HepG2 (cell line): ENCODE data around the gene TBC1D22A. TPM values are rescaled to one million over a fixed set of nuclear protein-coding genes. Genes with fewer than 3 reads are reported as not detected.

Source experiments
- ATAC-seq: fragments of 200-7000 bp; cut with Tn5 transposase; 3 replicates; pipeline ENCODE4 v1.9.1; 2020; ENCODE audit warnings: mild to moderate bottlenecking, moderate library complexity
- BruUV-seq: library from RNA; stranded (reverse); fragments of 400-500 nt; replicated peaks from 2 replicates; lab custom pipeline; 2021; lab: Mats Ljungman, UMichigan
- CTCF ChIA-PET: fragments of 300-600 bp; formaldehyde crosslinking; extraction: SDS; loops from one replicate; lab custom pipeline; 2021; ENCODE audit warnings: low total read pairs, inconsistent platforms, low intra/inter-chr PET ratio; lab: Yijun Ruan, JAX
- POLR2A ChIA-PET: fragments of 350-600 bp; sonication (Branson Sonifier 250); formaldehyde crosslinking; loops from one replicate; lab custom pipeline; 2020; ENCODE audit warnings: antibody characterized with exemption, inconsistent platforms; lab: Yijun Ruan, JAX
- DNase-seq: peaks from one replicate; pipeline ENCODE4 v3.0.0-alpha.2; 2015; ENCODE audit warnings: low spot score
- FAIRE-seq: peaks from 3 replicates; lab custom pipeline; 2011; peaks lifted over from hg19 to GRCh38; lab: Jason Lieb, UNC
- H2AFZ ChIP-seq: one replicate; pipeline ENCODE4 v1.6.1; 2011; ENCODE audit warnings: low read length, inconsistent platforms
- H3K27ac ChIP-seq: fragments of 300-600 bp; 3 replicates; pipeline ENCODE4 v1.8.0; 2011; ENCODE audit warnings: mixed run types, mild to moderate bottlenecking, mixed read lengths, low read length, inconsistent platforms; ENCODE audit not compliant: insufficient read depth; ENCODE audit errors: extremely low read length
- H3K27me3 ChIP-seq, 2 experiments: fragments of 200-600 bp in 1 of 2; 2 replicates in 1 of 2; 3 replicates in 1 of 2; pipeline versions ENCODE4 v1.6.0 to v1.8.0; 2011; ENCODE audit warnings: low read length in 2 of 2, mild to moderate bottlenecking in 2 of 2, moderate library complexity in 2 of 2, inconsistent platforms in 1 of 2; ENCODE audit not compliant: insufficient read depth in 2 of 2, control insufficient read depth in 1 of 2
- H3K36me3 ChIP-seq, 2 experiments: fragments of 200-600 bp in 1 of 2; replicated peaks in 1 of 2; 2 replicates in 1 of 2; 3 replicates in 1 of 2; pipeline versions ENCODE4 v1.5.1 to v1.8.0; 2011; ENCODE audit warnings: low read length in 2 of 2, inconsistent platforms in 1 of 2; ENCODE audit not compliant: insufficient read depth in 2 of 2, control insufficient read depth in 1 of 2
- H3K4me1 ChIP-seq: 2 replicates; pipeline ENCODE4 v1.5.1; 2012; ENCODE audit warnings: low read length, inconsistent platforms; ENCODE audit not compliant: insufficient read depth
- H3K4me2 ChIP-seq: 2 replicates; pipeline ENCODE4 v1.6.0; 2011; ENCODE audit warnings: low read depth, low read length, inconsistent platforms
- H3K4me3 ChIP-seq, 3 experiments: fragments of 200-600 bp in 1 of 3; sonication (generic), shearing (Covaris generic) in 1 of 3; replicated peaks in 1 of 3; 2 replicates each; pipeline ENCODE4 v1.5.1; 2011 to 2016; ENCODE audit warnings: low read length in 3 of 3, inconsistent platforms in 2 of 3, low read depth in 2 of 3, mild to moderate bottlenecking in 2 of 3, control low read depth in 1 of 3, mixed read lengths in 1 of 3; ENCODE audit not compliant: insufficient read depth in 1 of 3
- H3K79me2 ChIP-seq: one replicate; pipeline ENCODE4 v1.6.1; 2011; ENCODE audit warnings: low read length, inconsistent platforms; ENCODE audit not compliant: insufficient read depth
- H3K9ac ChIP-seq: 2 replicates; pipeline ENCODE4 v1.6.0; 2011; ENCODE audit warnings: mild to moderate bottlenecking, low read depth, low read length, inconsistent platforms; ENCODE audit not compliant: insufficient read depth
- H3K9me3 ChIP-seq: 2 replicates; pipeline ENCODE4 v1.5.1; 2012; ENCODE audit warnings: mild to moderate bottlenecking, low read length
- H4K20me1 ChIP-seq: 2 replicates; pipeline ENCODE4 v1.6.0; 2011; ENCODE audit warnings: inconsistent platforms, mild to moderate bottlenecking, low read length, moderate library complexity; ENCODE audit not compliant: insufficient read depth
- DPF2 ChIP-seq: sonication (generic); formaldehyde crosslinking; IDR thresholded peaks from 2 replicates; pipeline ENCODE4 v1.4.0; 2020; ENCODE audit warnings: mild to moderate bottlenecking, low read depth, missing genetic modification reagents, borderline replicate concordance
- ETV6 ChIP-seq: sonication (generic); formaldehyde crosslinking; conservative IDR thresholded peaks from 2 replicates; pipeline ENCODE4 v1.4.0; 2020; ENCODE audit warnings: missing genetic modification reagents
- MZF1 ChIP-seq: sonication (generic); formaldehyde crosslinking; IDR thresholded peaks from 2 replicates; pipeline ENCODE4 v1.8.1; 2023; ENCODE audit warnings: mild to moderate bottlenecking, missing genetic modification reagents, borderline replicate concordance
- NR3C1 ChIP-seq: sonication (generic); formaldehyde crosslinking; IDR thresholded peaks from 2 replicates; pipeline ENCODE4 v1.4.0; 2020; ENCODE audit warnings: missing genetic modification reagents
- PAF1 ChIP-seq: IDR thresholded peaks from 2 replicates; pipeline ENCODE4 v1.6.1; 2016; ENCODE audit warnings: missing genetic modification reagents, missing compliant biosample characterization
- REXO4 ChIP-seq: sonication (generic); formaldehyde crosslinking; IDR thresholded peaks from 2 replicates; pipeline ENCODE4 v1.8.0; 2022; ENCODE audit warnings: missing genetic modification reagents, mild to moderate bottlenecking, borderline replicate concordance
- ZFP37 ChIP-seq: sonication (generic); formaldehyde crosslinking; IDR thresholded peaks from 2 replicates; pipeline ENCODE4 v1.4.0; 2020; ENCODE audit warnings: missing genetic modification reagents, borderline replicate concordance
- ZIK1 ChIP-seq: sonication (generic); formaldehyde crosslinking; IDR thresholded peaks from 2 replicates; pipeline ENCODE4 v1.5.0; 2020; ENCODE audit warnings: mild to moderate bottlenecking, low read depth, missing genetic modification reagents, borderline replicate concordance
- ZNF235 ChIP-seq: sonication (generic); formaldehyde crosslinking; IDR thresholded peaks from 2 replicates; pipeline ENCODE4 v1.8.1; 2023; ENCODE audit warnings: mild to moderate bottlenecking, missing genetic modification reagents, borderline replicate concordance
- ZNF441 ChIP-seq: sonication (generic); formaldehyde crosslinking; IDR thresholded peaks from 2 replicates; pipeline ENCODE4 v1.7.0; 2021; ENCODE audit warnings: missing genetic modification reagents, borderline replicate concordance
- ZNF530 ChIP-seq: sonication (generic); formaldehyde crosslinking; IDR thresholded peaks from 2 replicates; pipeline ENCODE4 v1.5.0; 2020; ENCODE audit warnings: low read depth, mild to moderate bottlenecking, missing genetic modification reagents
- ZNF557 ChIP-seq: sonication (generic); formaldehyde crosslinking; IDR thresholded peaks from 2 replicates; pipeline ENCODE4 v1.4.0; 2020; ENCODE audit warnings: missing genetic modification reagents
- ZNF558 ChIP-seq: sonication (generic); formaldehyde crosslinking; IDR thresholded peaks from 2 replicates; pipeline ENCODE4 v1.9.0; 2022; ENCODE audit warnings: mild to moderate bottlenecking, missing genetic modification reagents, borderline replicate concordance
- WGBS: methylation state at CpG from one replicate; pipeline ENCODE4 v1.1.6; 2017; ENCODE audit warnings: low lambda C conversion rate; 5-methylcytosine and 5-hydroxymethylcytosine counted together
- in situ Hi-C: cut with HindIII; loops from 2 replicates; pipeline ENCODE4 v1.10.0; 2017; ENCODE audit warnings: low pct_unique_long_range_greater_than_20kb; ENCODE audit not compliant: extremely low pct_ligation_motif_present
- intact Hi-C: fragments of 100-400 bp; cut with micrococcal nuclease; formaldehyde crosslinking; loops from one replicate; pipeline ENCODE4 v1.10.0; 2022; ENCODE audit not compliant: unreplicated experiment
- polyA plus RNA-seq, 8 experiments: library from polyadenylated mRNA; depleted of rRNA in 3 of 8; stranded (reverse) in 7 of 8; unstranded in 1 of 8; fragments of >200 nt; fragmentation: Illumina TruSeq in 4 of 8; extraction: Trizol in 4 of 8; gene quantifications; 2 replicates each; pipeline versions ENCODE4 v1.2.1 to v1.2.3, GENCODE V29; 2011 to 2016; ENCODE audit warnings: low read depth in 4 of 8, missing spikeins in 1 of 8, mixed read lengths in 1 of 8; ENCODE audit not compliant: insufficient read depth in 1 of 8
- total RNA-seq, 5 experiments: library from RNA; depleted of rRNA; stranded (reverse); fragments of >200 nt; fragmentation: Illumina TruSeq; extraction: Trizol; gene quantifications; 2 replicates each; pipeline ENCODE4 v1.2.3, GENCODE V29; 2016; ENCODE audit warnings: low read depth in 1 of 5
- TF ChIP-seq, protein P1 (sequence below): sonication (generic); formaldehyde crosslinking; IDR thresholded peaks from 2 replicates; pipeline ENCODE4 v1.8.1; 2022; ENCODE audit warnings: mild to moderate bottlenecking, missing genetic modification reagents
- TF ChIP-seq, protein P2 (sequence below): sonication (generic); formaldehyde crosslinking; IDR thresholded peaks from 2 replicates; pipeline ENCODE4 v1.4.0; 2020; ENCODE audit warnings: mild to moderate bottlenecking, missing genetic modification reagents
- TF ChIP-seq, protein P3 (sequence below): sonication (generic); formaldehyde crosslinking; IDR thresholded peaks from 2 replicates; pipeline ENCODE4 v1.4.0; 2020; ENCODE audit warnings: missing genetic modification reagents
- TF ChIP-seq, protein P4 (sequence below): sonication (generic); formaldehyde crosslinking; IDR thresholded peaks from 2 replicates; pipeline ENCODE4 v1.5.1; 2020; ENCODE audit warnings: missing genetic modification reagents, mild to moderate bottlenecking, borderline replicate concordance
- TF ChIP-seq, protein P5 (sequence below): sonication (generic); formaldehyde crosslinking; IDR thresholded peaks from 2 replicates; pipeline ENCODE4 v1.5.0; 2020; ENCODE audit warnings: mild to moderate bottlenecking, missing genetic modification reagents

Gene TBC1D22A
- total and polyA plus RNA-seq, 2 of the 13 experiments (the other 11 are each of a cell fraction or from before 2014, with no cell fraction given): 17.3 to 18.0 TPM

DNA sequence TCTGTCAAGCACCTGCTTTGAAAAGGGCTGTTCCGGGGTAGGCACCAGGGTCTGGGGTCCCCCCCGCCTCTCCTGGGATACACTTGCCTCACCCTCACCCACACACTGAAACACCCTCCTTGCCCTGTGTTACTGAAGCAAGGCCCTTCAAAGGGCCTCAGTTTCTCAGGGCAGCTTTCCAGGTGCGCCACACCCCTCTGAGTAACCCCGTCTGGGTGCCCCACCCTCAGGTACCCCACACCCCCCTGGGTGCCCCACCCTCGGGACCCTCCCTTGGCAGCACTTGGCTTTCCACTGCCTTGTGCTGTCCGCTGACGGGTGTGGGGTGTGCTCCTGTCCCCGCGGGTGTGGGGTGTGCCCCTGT lies 413.6 kb downstream of the TBC1D22A start:
- ChIA-PET CTCF (no interaction called here), POLR2A (no interaction called here)
- Histone ChIP-seq H3K36me3 (no peaks in the 10 kb centered on the region; a peak in 2 of 5 replicates), H4K20me1 (no peaks in the 10 kb centered on the region), H2AFZ (no peak overlapping the region), H3K4me2 (no peak overlapping the region), H3K9ac (no peak overlapping the region), H3K79me2 (no peaks in the 10 kb centered on the region), H3K4me1 (no peaks in the 10 kb centered on the region), H3K4me3 (no peak overlapping the region), H3K9me3 (no peaks in the 10 kb centered on the region), H3K27me3 (no peaks in the 10 kb centered on the region), H3K27ac (no peak overlapping the region)
- 69% methylated on average over 6 of the region's 9 CpGs for WGBS
- intact Hi-C loops: no loop called here
- DNase-seq (no peak), ATAC-seq (no peak), FAIRE-seq (no peak)
- in situ Hi-C loops: no loop called here
- no TSS peak for BruUV-seq
- TF ChIP-seq ZNF558: no peak
- TF ChIP-seq ZNF557 (CRISPR knock-in tag): no peak
- TF ChIP-seq NR3C1: no peak
- TF ChIP-seq MZF1: no peak
- TF ChIP-seq, protein P1, sequence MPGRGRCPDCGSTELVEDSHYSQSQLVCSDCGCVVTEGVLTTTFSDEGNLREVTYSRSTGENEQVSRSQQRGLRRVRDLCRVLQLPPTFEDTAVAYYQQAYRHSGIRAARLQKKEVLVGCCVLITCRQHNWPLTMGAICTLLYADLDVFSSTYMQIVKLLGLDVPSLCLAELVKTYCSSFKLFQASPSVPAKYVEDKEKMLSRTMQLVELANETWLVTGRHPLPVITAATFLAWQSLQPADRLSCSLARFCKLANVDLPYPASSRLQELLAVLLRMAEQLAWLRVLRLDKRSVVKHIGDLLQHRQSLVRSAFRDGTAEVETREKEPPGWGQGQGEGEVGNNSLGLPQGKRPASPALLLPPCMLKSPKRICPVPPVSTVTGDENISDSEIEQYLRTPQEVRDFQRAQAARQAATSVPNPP (CRISPR knock-in tag): no peak
- TF ChIP-seq ZNF530 (CRISPR knock-in tag): no peak
- TF ChIP-seq, protein P2, sequence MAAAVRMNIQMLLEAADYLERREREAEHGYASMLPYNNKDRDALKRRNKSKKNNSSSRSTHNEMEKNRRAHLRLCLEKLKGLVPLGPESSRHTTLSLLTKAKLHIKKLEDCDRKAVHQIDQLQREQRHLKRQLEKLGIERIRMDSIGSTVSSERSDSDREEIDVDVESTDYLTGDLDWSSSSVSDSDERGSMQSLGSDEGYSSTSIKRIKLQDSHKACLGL (CRISPR knock-in tag): no peak
- TF ChIP-seq ZFP37 (CRISPR knock-in tag): no peak
- TF ChIP-seq ETV6 (CRISPR knock-in tag): no peak
- TF ChIP-seq ZNF235 (CRISPR knock-in tag): no peak
- TF ChIP-seq, protein P3, sequence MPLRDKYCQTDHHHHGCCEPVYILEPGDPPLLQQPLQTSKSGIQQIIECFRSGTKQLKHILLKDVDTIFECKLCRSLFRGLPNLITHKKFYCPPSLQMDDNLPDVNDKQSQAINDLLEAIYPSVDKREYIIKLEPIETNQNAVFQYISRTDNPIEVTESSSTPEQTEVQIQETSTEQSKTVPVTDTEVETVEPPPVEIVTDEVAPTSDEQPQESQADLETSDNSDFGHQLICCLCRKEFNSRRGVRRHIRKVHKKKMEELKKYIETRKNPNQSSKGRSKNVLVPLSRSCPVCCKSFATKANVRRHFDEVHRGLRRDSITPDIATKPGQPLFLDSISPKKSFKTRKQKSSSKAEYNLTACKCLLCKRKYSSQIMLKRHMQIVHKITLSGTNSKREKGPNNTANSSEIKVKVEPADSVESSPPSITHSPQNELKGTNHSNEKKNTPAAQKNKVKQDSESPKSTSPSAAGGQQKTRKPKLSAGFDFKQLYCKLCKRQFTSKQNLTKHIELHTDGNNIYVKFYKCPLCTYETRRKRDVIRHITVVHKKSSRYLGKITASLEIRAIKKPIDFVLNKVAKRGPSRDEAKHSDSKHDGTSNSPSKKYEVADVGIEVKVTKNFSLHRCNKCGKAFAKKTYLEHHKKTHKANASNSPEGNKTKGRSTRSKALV (CRISPR knock-in tag): no peak
- TF ChIP-seq PAF1: no peak
- TF ChIP-seq, protein P4, sequence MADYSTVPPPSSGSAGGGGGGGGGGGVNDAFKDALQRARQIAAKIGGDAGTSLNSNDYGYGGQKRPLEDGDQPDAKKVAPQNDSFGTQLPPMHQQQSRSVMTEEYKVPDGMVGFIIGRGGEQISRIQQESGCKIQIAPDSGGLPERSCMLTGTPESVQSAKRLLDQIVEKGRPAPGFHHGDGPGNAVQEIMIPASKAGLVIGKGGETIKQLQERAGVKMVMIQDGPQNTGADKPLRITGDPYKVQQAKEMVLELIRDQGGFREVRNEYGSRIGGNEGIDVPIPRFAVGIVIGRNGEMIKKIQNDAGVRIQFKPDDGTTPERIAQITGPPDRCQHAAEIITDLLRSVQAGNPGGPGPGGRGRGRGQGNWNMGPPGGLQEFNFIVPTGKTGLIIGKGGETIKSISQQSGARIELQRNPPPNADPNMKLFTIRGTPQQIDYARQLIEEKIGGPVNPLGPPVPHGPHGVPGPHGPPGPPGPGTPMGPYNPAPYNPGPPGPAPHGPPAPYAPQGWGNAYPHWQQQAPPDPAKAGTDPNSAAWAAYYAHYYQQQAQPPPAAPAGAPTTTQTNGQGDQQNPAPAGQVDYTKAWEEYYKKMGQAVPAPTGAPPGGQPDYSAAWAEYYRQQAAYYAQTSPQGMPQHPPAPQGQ (CRISPR knock-in tag): no peak
- TF ChIP-seq REXO4 (CRISPR knock-in tag): no peak
- TF ChIP-seq ZNF441 (CRISPR knock-in tag): no peak
- TF ChIP-seq DPF2 (CRISPR knock-in tag): no peak
- TF ChIP-seq ZIK1 (CRISPR knock-in tag): no peak
- TF ChIP-seq, protein P5, sequence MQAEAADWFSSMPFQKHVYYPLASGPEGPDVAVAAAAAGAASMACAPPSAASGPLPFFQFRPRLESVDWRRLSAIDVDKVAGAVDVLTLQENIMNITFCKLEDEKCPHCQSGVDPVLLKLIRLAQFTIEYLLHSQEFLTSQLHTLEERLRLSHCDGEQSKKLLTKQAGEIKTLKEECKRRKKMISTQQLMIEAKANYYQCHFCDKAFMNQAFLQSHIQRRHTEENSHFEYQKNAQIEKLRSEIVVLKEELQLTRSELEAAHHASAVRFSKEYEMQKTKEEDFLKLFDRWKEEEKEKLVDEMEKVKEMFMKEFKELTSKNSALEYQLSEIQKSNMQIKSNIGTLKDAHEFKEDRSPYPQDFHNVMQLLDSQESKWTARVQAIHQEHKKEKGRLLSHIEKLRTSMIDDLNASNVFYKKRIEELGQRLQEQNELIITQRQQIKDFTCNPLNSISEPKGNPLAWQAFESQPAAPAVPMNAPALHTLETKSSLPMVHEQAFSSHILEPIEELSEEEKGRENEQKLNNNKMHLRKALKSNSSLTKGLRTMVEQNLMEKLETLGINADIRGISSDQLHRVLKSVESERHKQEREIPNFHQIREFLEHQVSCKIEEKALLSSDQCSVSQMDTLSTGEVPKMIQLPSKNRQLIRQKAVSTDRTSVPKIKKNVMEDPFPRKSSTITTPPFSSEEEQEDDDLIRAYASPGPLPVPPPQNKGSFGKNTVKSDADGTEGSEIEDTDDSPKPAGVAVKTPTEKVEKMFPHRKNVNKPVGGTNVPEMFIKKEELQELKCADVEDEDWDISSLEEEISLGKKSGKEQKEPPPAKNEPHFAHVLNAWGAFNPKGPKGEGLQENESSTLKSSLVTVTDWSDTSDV (CRISPR knock-in tag): no peak
